LNCAP (cell line): ENCODE data around the gene ADIPOR2.

Experiments used
- TF ChIP-seq, protein P1 (sequence below): fragments of 450-650 bp; IDR thresholded peaks from 2 replicates; pipeline ENCODE4 v1.5.1; 2017; ENCODE audit warnings: mild to moderate bottlenecking

Gene ADIPOR2

DNA sequence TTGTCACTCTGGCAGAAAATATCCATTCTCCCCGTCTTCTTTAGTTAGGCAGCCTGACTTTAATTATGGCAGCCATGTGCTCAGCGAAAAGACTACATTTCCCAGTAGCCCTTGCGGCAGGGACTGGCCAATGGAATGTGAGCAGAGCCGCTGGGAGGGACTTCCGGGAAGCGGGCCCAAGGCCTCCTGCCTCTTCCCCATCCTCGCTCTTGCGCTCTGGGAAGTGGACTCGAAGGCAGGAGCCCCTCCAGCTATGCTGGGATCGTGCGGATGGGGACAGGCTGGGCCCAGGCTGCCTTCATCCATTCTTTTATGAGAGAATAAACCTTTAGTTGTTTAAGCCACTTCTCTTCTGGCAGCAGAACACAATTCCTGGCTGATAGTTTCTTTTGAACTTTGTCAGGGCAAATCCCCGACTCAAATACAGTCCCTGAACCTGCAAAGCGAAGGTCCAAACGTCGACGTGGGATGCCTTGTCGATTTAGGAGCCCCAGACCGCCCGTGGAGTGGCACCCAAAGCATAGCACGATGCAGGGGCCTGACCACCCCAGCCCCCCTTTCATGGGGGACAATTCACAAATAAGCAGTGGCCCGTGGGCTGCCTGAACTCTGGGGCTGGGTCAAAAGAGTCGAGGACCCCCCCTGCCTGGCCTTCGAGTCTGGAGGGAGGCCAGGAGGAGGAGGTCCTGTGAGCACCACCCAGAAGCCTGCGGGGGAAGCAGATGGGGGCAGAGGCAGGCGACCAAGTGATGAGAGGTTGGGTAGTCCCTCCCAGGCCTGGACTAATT is 113.9 kb downstream of the ADIPOR2 start:
- TF ChIP-seq, protein P1, sequence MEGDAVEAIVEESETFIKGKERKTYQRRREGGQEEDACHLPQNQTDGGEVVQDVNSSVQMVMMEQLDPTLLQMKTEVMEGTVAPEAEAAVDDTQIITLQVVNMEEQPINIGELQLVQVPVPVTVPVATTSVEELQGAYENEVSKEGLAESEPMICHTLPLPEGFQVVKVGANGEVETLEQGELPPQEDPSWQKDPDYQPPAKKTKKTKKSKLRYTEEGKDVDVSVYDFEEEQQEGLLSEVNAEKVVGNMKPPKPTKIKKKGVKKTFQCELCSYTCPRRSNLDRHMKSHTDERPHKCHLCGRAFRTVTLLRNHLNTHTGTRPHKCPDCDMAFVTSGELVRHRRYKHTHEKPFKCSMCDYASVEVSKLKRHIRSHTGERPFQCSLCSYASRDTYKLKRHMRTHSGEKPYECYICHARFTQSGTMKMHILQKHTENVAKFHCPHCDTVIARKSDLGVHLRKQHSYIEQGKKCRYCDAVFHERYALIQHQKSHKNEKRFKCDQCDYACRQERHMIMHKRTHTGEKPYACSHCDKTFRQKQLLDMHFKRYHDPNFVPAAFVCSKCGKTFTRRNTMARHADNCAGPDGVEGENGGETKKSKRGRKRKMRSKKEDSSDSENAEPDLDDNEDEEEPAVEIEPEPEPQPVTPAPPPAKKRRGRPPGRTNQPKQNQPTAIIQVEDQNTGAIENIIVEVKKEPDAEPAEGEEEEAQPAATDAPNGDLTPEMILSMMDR = no peak

DNA sequence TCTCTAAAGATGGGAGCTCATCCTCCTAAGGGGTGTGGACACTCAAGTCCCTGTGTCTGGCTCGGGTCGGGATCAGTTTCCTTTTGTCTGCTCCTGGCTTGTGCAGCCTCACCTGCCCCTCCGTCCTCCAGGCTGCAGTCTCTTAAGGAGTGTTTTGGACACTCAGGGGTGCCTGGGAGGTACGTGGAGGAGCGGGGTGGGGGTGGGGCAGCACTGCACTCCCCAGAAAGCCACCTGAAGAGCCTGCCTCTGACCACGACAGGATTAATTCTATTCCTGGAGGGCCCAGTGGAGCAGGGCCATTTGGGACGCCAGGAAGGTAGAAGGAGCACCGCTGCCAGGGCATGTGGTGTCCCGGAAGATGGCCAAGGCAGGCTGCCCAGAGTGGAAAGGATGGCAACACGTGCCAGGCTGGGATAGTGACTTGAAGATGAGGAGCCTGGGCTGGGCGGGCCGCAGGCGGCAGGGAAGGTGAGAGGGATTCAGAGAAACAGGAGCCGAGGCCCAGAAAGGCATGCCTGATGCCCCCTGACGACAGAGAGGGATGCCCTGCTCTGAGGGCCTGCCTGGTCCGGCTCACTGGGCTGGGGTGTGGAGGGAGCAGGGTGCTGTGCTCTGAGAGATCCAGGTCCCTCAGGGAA is 114.7 kb downstream of the ADIPOR2 start:
- TF ChIP-seq, protein P1 = no peak

DNA sequence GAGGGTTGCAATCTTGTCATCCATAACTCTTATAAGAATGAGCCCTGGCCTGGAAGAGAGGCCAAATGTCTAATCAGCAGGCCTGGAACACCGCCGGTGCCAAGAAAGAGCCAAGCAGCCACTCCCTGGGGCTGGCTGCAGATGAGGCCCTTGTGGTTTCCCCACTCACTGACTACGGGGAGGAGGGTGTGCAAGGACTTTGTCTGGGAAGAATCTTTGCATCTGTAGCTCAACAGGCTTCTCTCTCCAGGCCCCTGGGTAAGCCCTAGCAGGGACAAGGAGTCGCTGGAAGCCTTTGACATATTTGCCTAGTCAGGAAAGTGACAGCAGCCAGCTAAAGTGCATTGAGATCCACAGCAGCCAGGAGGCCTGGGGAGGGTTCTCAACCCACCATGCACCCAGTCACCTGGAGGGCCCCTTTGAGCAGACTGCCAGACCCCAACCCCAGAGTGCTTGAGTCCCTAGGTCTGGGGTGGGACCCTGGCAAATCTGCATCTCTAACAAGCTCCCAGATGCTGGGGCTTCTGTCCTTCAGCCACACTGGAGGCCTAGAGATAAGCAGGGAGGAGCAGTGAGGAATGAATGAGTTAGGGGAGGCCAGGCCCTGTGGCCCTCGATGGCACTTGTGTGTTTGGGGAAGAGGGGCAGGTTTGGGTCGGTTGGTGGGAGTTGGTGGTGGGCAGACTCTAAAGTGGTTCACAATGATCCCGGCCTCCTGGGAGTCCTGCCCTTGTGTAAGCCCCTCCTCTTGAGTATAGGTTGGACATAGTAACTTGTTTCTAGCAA is 115.6 kb downstream of the ADIPOR2 start:
- TF ChIP-seq, protein P1 = no peak

DNA sequence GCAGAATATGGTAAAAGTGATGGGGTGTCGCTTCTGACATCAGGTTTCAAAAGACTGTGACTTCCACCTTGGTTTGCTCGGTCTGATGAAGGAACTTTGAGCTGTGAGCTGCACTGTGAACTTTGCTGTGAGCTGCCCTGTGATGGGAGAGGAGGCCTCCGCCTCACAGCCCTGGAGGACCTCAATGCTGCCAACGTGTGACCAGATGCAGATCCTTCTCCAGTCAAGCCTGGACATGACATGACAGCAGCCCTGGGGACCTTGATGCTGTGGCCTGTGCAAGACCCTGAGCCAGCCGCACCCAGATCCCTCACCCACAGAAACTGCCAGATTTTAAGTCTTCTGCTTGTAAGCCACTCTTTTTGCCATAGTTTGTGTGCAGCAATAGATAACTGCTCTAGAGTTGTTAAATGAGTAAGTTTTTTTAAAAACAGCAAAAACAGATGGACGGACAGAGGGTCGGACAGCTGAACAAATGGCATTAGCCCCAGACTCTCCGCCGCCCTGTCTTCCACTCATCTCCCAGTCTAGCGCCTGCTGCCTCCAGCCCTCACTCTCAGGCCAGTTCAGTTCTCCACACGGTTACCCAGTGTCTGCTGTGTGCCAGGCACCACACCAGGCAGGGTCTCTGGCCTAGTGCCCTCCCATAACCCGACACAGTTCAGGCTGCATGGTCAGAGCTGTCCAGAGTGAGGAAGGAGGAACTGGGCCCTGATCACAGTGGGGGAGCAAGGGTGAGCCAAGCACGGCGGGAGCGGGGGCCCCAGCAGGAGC is 116.4 kb downstream of the ADIPOR2 start:
- TF ChIP-seq, protein P1 = no peak

DNA sequence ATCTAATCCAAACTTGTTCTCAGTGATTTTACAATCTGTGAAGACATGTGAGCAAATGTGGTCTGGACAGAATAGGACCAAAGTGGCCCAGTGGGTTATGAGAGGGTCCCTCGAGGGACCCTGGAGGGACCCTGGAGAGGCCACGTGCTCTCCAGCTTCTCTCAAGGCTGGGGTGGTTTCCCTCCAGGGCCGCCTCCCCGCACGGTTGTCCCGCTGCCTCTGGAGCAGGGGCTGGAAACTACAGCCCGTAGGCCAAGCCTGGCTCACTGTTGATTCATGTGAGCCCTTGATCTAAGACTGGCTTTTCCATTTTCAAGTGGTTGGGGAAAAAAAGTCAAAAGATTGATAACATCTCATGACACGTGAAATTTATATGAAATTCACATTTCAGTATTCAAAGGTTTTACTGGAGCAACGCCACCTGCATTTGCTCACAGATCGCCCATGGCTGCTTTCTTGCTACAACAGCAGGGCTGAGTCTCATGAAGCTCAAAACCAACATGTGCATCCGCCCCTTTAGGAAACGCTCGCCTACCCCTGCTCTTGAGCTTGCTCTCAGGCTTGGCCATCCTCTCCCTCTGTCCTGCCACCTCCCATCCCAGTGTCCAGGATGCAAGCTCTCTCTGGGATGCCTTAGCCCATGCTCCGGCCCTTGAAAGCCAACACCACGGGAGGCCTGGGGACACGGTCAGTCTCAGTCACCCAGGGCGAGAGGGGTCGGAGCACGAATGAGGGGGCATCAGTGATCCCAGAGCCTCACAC is 117.3 kb downstream of the ADIPOR2 start:
- TF ChIP-seq, protein P1 = no peak

DNA sequence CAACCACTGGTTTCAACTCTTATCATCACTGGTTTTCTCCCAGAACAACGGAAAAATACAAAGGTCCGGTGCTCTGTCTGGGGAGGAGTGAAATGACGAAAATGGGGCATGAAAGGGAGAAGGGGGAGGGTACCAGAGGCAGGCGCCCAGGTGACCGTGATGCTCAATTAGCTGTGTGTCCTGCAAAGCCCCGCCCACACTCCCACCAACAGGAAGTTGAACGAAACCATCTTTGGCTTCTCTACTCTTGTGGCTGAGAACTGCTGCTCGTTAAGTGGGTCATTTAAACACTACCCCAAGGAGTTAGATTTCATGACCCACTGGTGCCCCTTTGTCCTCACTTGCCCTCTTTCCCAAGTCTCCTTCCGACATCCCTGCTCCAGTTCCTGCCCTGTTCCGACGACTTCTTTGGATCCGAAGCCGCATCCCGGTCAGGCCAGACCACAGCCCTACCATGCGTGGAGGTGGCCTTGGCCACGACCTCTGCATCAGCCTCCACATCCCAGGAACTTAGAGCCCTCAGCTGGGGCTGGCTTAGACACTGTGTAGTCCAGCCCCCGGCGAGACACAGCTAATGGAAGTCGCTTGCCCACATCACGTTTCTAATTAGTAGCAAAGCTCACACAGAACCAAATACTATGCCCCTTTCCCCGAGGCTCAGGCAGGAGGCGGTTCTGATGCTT is 118.1 kb downstream of the ADIPOR2 start:
- TF ChIP-seq, protein P1 = no peak
